Measurements from ENCODE around the gene GP2. TPM values are rescaled to one million over a fixed set of nuclear protein-coding genes. Genes with fewer than 3 reads are reported as not detected.

The GP2 gene
- total and polyA plus RNA-seq, 12 donors: 0.48 to 9.0 (median 2.8) TPM; not detected in 7

DNA sequence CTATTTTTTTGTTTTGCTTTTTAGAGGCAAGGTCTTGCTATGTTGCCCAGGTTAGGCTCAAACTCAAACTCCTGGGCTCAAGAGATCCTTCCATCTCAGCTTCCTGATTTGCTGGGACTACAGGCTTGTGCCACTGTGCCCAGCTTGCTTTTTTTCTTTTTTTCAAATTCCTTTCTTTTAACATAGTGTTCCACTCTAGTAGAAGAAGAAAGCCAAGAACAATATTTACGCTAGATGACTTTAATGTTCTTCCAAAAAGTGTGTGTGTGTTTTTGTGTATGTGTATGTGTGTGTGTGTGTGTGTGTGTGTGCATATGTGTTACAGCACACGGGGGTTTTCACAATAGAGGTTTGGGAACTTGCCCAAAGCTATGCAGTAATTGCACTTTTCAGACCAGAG, 35.9 kb upstream of the GP2 start:
- no peak for DNase-seq
- Histone ChIP-seq H3K4me1 (replicated peaks in 1 of 2) (no peaks in the 10 kb centered on the region), H3K4me3 (no peak overlapping the region), H3K36me3 (replicated peaks in 1 of 2) (no peaks in the 10 kb centered on the region), H3K27me3 (no peaks in the 10 kb centered on the region), H3K27ac (no peak overlapping the region), H3K9me3 (replicated peaks in 1 of 3) (no peaks in the 10 kb centered on the region)
- intact Hi-C loops (cut with DNase I): no loop called here
- TF ChIP-seq CTCF (IDR thresholded peaks at IDR 0.05) (no peak), POLR2A (IDR thresholded peaks at IDR 0.05) (no peak)
- WGBS, 4 donors: 62 to 71% (median 63%) methylated on average over 2 of the region's 2 CpGs

- WGBS, 4 donors: 47 to 56% (median 51%) methylated on average over 2 of the region's 2 CpGs
- peaks cover 4% of the 10 kb centered on the region for H3K27me3 ChIP-seq
These were observed 32.7 kb upstream of the GP2 start for GRCh38 chr16:20359997-20360396.

GRCh38 chr16:20355114-20355782, 27.9 kb upstream of the GP2 start:
- DNase-seq: no peak
- Histone ChIP-seq H3K27me3 (peaks cover 4% of the 10 kb centered on the region), H3K4me1 (replicated peaks in 1 of 2) (no peaks in the 10 kb centered on the region), H3K27ac (no peak overlapping the region), H3K9me3 (replicated peaks in 1 of 3) (no peaks in the 10 kb centered on the region), H3K36me3 (replicated peaks in 1 of 2) (no peaks in the 10 kb centered on the region), H3K4me3 (no peak overlapping the region)
- 56 to 75% (median 68%) methylated on average over 7 of the region's 7 CpGs for WGBS, 4 donors
- intact Hi-C loops (cut with DNase I): no loop called here
- TF ChIP-seq POLR2A (IDR thresholded peaks at IDR 0.05): no peak
- TF ChIP-seq CTCF (IDR thresholded peaks at IDR 0.05): no peak

More at GRCh38 chr16:20359997-20360396, 32.7 kb upstream of the GP2 start:
- Histone ChIP-seq H3K4me1 (replicated peaks in 1 of 2) (no peaks in the 10 kb centered on the region), H3K27ac (no peak overlapping the region), H3K9me3 (replicated peaks in 1 of 3) (no peaks in the 10 kb centered on the region), H3K4me3 (no peak overlapping the region), H3K36me3 (replicated peaks in 1 of 2) (no peaks in the 10 kb centered on the region)
- TF ChIP-seq POLR2A (IDR thresholded peaks at IDR 0.05) (no peak), CTCF (IDR thresholded peaks at IDR 0.05) (peak in 1 of 6 experiments; percentile 28)
- DNase-seq: no peak
- intact Hi-C loops (cut with DNase I): no loop called here

DNA sequence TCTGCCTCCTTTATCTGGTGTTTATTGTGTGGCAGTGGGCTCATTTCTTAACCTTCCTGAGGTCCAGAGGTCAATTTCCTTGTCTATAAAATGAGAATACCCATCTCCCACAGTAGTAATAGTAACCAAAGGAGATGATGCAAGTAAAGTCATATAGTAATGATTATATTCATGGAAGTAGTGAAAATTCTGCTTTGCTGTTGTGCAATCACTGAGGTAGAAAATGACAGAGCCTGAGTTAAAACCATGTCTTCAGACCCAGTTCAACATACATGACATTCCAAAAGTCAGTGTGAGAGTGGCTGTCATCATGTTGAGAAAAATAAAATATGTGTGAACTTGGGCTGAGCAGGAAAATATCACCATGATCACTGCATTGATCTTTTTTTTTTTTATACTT, 26.1 kb upstream of the GP2 start:
- Histone ChIP-seq H3K27me3 (peaks cover 4% of the 10 kb centered on the region), H3K4me1 (replicated peaks in 1 of 2) (no peaks in the 10 kb centered on the region), H3K27ac (no peak overlapping the region), H3K4me3 (no peak overlapping the region), H3K9me3 (replicated peaks in 1 of 3) (no peaks in the 10 kb centered on the region), H3K36me3 (replicated peaks in 1 of 2) (no peaks in the 10 kb centered on the region)
- intact Hi-C loops (cut with DNase I): no loop called here
- TF ChIP-seq POLR2A (IDR thresholded peaks at IDR 0.05) (no peak), CTCF (IDR thresholded peaks at IDR 0.05) (no peak)
- DNase-seq: no peak
